ENCODE results near the gene TOB2.

The TOB2 gene

GRCh38 chr22:41397143-41397811, 49.3 kb downstream of the TOB2 start:
- no peak overlapping the region for H3K9ac ChIP-seq (ENCODE audit: low read length)
- no peaks in the 10 kb centered on the region for H3K4me1 ChIP-seq (ENCODE audit: low read length)
- no peak overlapping the region for H2AFZ ChIP-seq (ENCODE audit: low read depth, low read length)
- no peaks in the 10 kb centered on the region for H3K27me3 ChIP-seq (ENCODE audit: low read depth, low read length)
- H3K36me3 ChIP-seq (replicated peaks; ENCODE audit: low read depth, low read length): peaks cover 13% of the 10 kb centered on the region
- H4K20me1 ChIP-seq (ENCODE audit: insufficient read depth, low read length): no peaks in the 10 kb centered on the region
- no peak overlapping the region for H3K4me2 ChIP-seq (ENCODE audit: low read length)
- TF ChIP-seq EZH2phosphoT487 (IDR thresholded peaks at IDR 0.05; ENCODE audit: low read depth) (no peak), CTCF (IDR thresholded peaks at IDR 0.05; ENCODE audit: low read depth, low read length) (no peak)
- no peaks in the 10 kb centered on the region for H3K9me3 ChIP-seq (ENCODE audit: insufficient read depth, low read length)
- no peak overlapping the region for H3K27ac ChIP-seq (ENCODE audit: low read length)
- H3K79me2 ChIP-seq (ENCODE audit: low read length): no peaks in the 10 kb centered on the region
- H3K4me3 ChIP-seq (ENCODE audit: low read length): no peak overlapping the region

- H3K27ac ChIP-seq (ENCODE audit: low read length): no peak overlapping the region
- TF ChIP-seq EZH2phosphoT487 (IDR thresholded peaks at IDR 0.05; ENCODE audit: low read depth) (no peak), CTCF (IDR thresholded peaks at IDR 0.05; ENCODE audit: low read depth, low read length) (no peak)
- no peak overlapping the region for H3K9ac ChIP-seq (ENCODE audit: low read length)
- H3K4me2 ChIP-seq (ENCODE audit: low read length): no peak overlapping the region
- H3K36me3 ChIP-seq (replicated peaks; ENCODE audit: low read depth, low read length): peaks cover 19% of the 10 kb centered on the region
- no peaks in the 10 kb centered on the region for H3K27me3 ChIP-seq (ENCODE audit: low read depth, low read length)
- H4K20me1 ChIP-seq (ENCODE audit: insufficient read depth, low read length): no peaks in the 10 kb centered on the region
- H3K4me1 ChIP-seq (ENCODE audit: low read length): no peaks in the 10 kb centered on the region
- H3K9me3 ChIP-seq (ENCODE audit: insufficient read depth, low read length): no peaks in the 10 kb centered on the region
- H3K4me3 ChIP-seq (ENCODE audit: low read length): no peak overlapping the region
- H3K79me2 ChIP-seq (ENCODE audit: low read length): no peaks in the 10 kb centered on the region
- no peak overlapping the region for H2AFZ ChIP-seq (ENCODE audit: low read depth, low read length)
Measured at GRCh38 chr22:41395531-41396240, 50.9 kb downstream of the TOB2 start.

GRCh38 chr22:41394012-41394356, 52.6 kb downstream of the TOB2 start:
- Histone ChIP-seq H3K4me2 (ENCODE audit: low read length) (no peak overlapping the region), H3K36me3 (replicated peaks; ENCODE audit: low read depth, low read length) (peaks cover 17% of the 10 kb centered on the region)
- TF ChIP-seq EZH2phosphoT487 (IDR thresholded peaks at IDR 0.05; ENCODE audit: low read depth): no peak
- TF ChIP-seq CTCF (IDR thresholded peaks at IDR 0.05; ENCODE audit: low read depth, low read length): no peak

DNA sequence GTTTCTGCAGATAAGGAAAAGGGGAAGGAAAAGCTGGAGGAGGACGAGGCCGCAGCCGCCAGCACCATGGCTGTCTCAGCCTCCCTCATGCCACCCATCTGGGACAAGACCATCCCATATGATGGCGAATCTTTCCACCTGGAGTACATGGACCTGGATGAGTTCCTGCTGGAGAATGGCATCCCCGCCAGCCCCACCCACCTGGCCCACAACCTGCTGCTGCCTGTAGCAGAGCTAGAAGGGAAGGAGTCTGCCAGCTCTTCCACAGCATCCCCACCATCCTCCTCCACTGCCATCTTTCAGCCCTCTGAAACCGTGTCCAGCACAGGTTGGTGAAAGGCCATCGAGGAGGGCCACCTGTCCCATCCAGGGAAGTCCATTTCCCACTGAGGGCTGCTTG, 59.3 kb downstream of the TOB2 start:
- Histone ChIP-seq H4K20me1 (ENCODE audit: insufficient read depth, low read length) (no peaks in the 10 kb centered on the region), H3K27me3 (ENCODE audit: low read depth, low read length) (no peaks in the 10 kb centered on the region), H3K79me2 (ENCODE audit: low read length) (peaks cover 9% of the 10 kb centered on the region; the same call in 1 of the 2 replicates), H3K4me2 (ENCODE audit: low read length) (no peak overlapping the region), H3K9ac (ENCODE audit: low read length) (no peak overlapping the region), H3K9me3 (ENCODE audit: insufficient read depth, low read length) (no peaks in the 10 kb centered on the region), H3K4me3 (ENCODE audit: low read length) (no peak overlapping the region), H3K4me1 (ENCODE audit: low read length) (peaks cover 7% of the 10 kb centered on the region), H3K27ac (ENCODE audit: low read length) (no peak overlapping the region), H3K36me3 (replicated peaks; ENCODE audit: low read depth, low read length) (peaks cover 14% of the 10 kb centered on the region), H2AFZ (ENCODE audit: low read depth, low read length) (no peak overlapping the region)
- no peak for TF ChIP-seq CTCF (IDR thresholded peaks at IDR 0.05; ENCODE audit: low read depth, low read length)

More at GRCh38 chr22:41394012-41394356, 52.6 kb downstream of the TOB2 start:
- H3K4me1 ChIP-seq (ENCODE audit: low read length): no peaks in the 10 kb centered on the region
- H3K9ac ChIP-seq (ENCODE audit: low read length): no peak overlapping the region
- H3K27me3 ChIP-seq (ENCODE audit: low read depth, low read length): no peaks in the 10 kb centered on the region
- no peaks in the 10 kb centered on the region for H4K20me1 ChIP-seq (ENCODE audit: insufficient read depth, low read length)
- no peak overlapping the region for H3K4me3 ChIP-seq (ENCODE audit: low read length)
- no peaks in the 10 kb centered on the region for H3K9me3 ChIP-seq (ENCODE audit: insufficient read depth, low read length)
- no peak overlapping the region for H3K27ac ChIP-seq (ENCODE audit: low read length)
- H2AFZ ChIP-seq (ENCODE audit: low read depth, low read length): no peak overlapping the region
- H3K79me2 ChIP-seq (ENCODE audit: low read length): no peaks in the 10 kb centered on the region

All from OCI-LY3 (cell line).